GM23338 (cell line): ENCODE results near the gene MAN1A2. TPM values are rescaled to one million over a fixed set of nuclear protein-coding genes. Genes with fewer than 3 reads are reported as not detected.

ENCODE experiments used
- ATAC-seq: fragments of 200-7000 bp; cut with Tn5 transposase; 3 replicates; pipeline ENCODE4 v1.9.1; 2020
- DNase-seq: peaks from one replicate; pipeline ENCODE4 v3.0.0-alpha.2; 2015; ENCODE audit warnings: low spot score
- H2AFZ ChIP-seq: fragments of 200-600 bp; sonication (generic); 2 replicates; pipeline ENCODE4 v1.8.0; 2016; ENCODE audit warnings: antibody characterized with exemption, mild to moderate bottlenecking, moderate library complexity
- H3F3A ChIP-seq: fragments of 200-600 bp; sonication (generic); replicated peaks from 2 replicates; pipeline ENCODE4 v1.8.0; 2017; ENCODE audit warnings: antibody characterized with exemption, mixed run types, low read depth
- H3K27ac ChIP-seq: fragments of 200-600 bp; sonication (generic); 2 replicates; pipeline ENCODE4 v1.6.1; 2016; ENCODE audit warnings: low read depth
- H3K27me3 ChIP-seq: fragments of 200-600 bp; sonication (generic); 2 replicates; pipeline ENCODE4 v1.8.0; 2016; ENCODE audit warnings: mild to moderate bottlenecking, mixed run types, moderate library complexity; ENCODE audit not compliant: insufficient read depth
- H3K36me3 ChIP-seq: fragments of 200-600 bp; sonication (generic); 2 replicates; pipeline ENCODE4 v1.8.0; 2016; ENCODE audit warnings: mild to moderate bottlenecking; ENCODE audit not compliant: insufficient read depth
- H3K4me1 ChIP-seq: fragments of 200-600 bp; sonication (generic); 2 replicates; pipeline ENCODE4 v1.8.0; 2016; ENCODE audit warnings: mild to moderate bottlenecking, moderate library complexity; ENCODE audit not compliant: insufficient read depth
- H3K4me2 ChIP-seq: fragments of 200-600 bp; sonication (generic); 2 replicates; pipeline ENCODE4 v1.7.1; 2017; ENCODE audit warnings: mixed run types
- H3K4me3 ChIP-seq: fragments of 200-600 bp; sonication (generic); 2 replicates; pipeline ENCODE4 v1.6.1; 2016; ENCODE audit warnings: mixed run types
- H3K79me2 ChIP-seq: fragments of 200-600 bp; sonication (generic); replicated peaks from 2 replicates; pipeline ENCODE4 v1.8.0; 2017; ENCODE audit warnings: mild to moderate bottlenecking; ENCODE audit not compliant: insufficient read depth
- H3K9me2 ChIP-seq: fragments of 200-600 bp; sonication (generic); 2 replicates; pipeline ENCODE4 v1.8.0; 2017; ENCODE audit not compliant: insufficient read depth
- H4K20me1 ChIP-seq: fragments of 200-600 bp; sonication (generic); replicated peaks from 2 replicates; pipeline ENCODE4 v1.8.0; 2017; ENCODE audit warnings: mild to moderate bottlenecking; ENCODE audit not compliant: insufficient read depth
- H3K27ac Mint-ChIP-seq: 2 replicates; pipeline ENCODE4 v1.8.0; 2020; ENCODE audit warnings: inconsistent platforms, mild to moderate bottlenecking, moderate library complexity, mixed read lengths
- H3K27me3 Mint-ChIP-seq: 3 replicates; pipeline ENCODE4 v1.8.0; 2022; ENCODE audit warnings: low read depth, mild to moderate bottlenecking, moderate library complexity, mixed read lengths, inconsistent platforms; ENCODE audit not compliant: insufficient read depth, poor library complexity
- H3K36me3 Mint-ChIP-seq: 3 replicates; pipeline ENCODE4 v1.8.0; 2021; ENCODE audit warnings: low read depth, mild to moderate bottlenecking, inconsistent platforms, moderate library complexity, mixed read lengths
- H3K4me1 Mint-ChIP-seq: 3 replicates; pipeline ENCODE4 v1.8.0; 2020; ENCODE audit warnings: mild to moderate bottlenecking, inconsistent platforms, mixed read lengths
- H3K4me3 Mint-ChIP-seq: 3 replicates; pipeline ENCODE4 v1.8.0; 2021; ENCODE audit warnings: moderate library complexity, mild to moderate bottlenecking, inconsistent platforms, mixed read lengths
- H3K9me3 Mint-ChIP-seq: 3 replicates; pipeline ENCODE4 v1.8.0; 2020; ENCODE audit warnings: moderate library complexity, mild to moderate bottlenecking, inconsistent platforms, mixed read lengths
- CREB1 ChIP-seq: fragments of 250-450 bp; sonication (Bioruptor Pico); IDR thresholded peaks from 2 replicates; pipeline ENCODE4 v1.5.0; 2020; ENCODE audit warnings: low read depth, mild to moderate bottlenecking, moderate library complexity
- CTCF ChIP-seq, 2 experiments: fragments of 200-600 bp in 1 of 2; sonication (generic) in 1 of 2; conservative IDR thresholded peaks; 2 replicates each; pipeline versions ENCODE4 v1.5.1 to v1.6.1; 2016 to 2017; ENCODE audit warnings: antibody characterized with exemption in 2 of 2, low read depth in 2 of 2, mild to moderate bottlenecking in 2 of 2, moderate library complexity in 1 of 2
- ETS1 ChIP-seq: IDR thresholded peaks from 2 replicates; pipeline ENCODE4 v1.6.1; 2016; ENCODE audit warnings: antibody characterized with exemption
- NANOG ChIP-seq: IDR thresholded peaks from 2 replicates; pipeline ENCODE4 v1.6.1; 2016; ENCODE audit warnings: antibody characterized with exemption, borderline replicate concordance
- POLR2AphosphoS5 ChIP-seq: IDR thresholded peaks from 2 replicates; pipeline ENCODE4 v1.6.1; 2016; ENCODE audit warnings: antibody characterized with exemption, low read depth
- REST ChIP-seq: IDR thresholded peaks from one replicate; pipeline ENCODE4 v1.6.1; 2018; ENCODE audit warnings: antibody characterized with exemption; ENCODE audit not compliant: unreplicated experiment
- STAT1 ChIP-seq: IDR thresholded peaks from one replicate; pipeline ENCODE4 v1.6.1; 2016; ENCODE audit warnings: antibody characterized with exemption; ENCODE audit not compliant: unreplicated experiment
- ZNF114 ChIP-seq: fragments of 250-450 bp; sonication (Bioruptor Pico); IDR thresholded peaks from 2 replicates; pipeline ENCODE4 v1.5.0; 2020; ENCODE audit warnings: mild to moderate bottlenecking, moderate library complexity
- ZNF331 ChIP-seq: fragments of 250-450 bp; sonication (Bioruptor Pico); IDR thresholded peaks from 2 replicates; pipeline ENCODE4 v1.5.0; 2020; ENCODE audit warnings: low read depth, mild to moderate bottlenecking, moderate library complexity
- ZNF462 ChIP-seq: fragments of 250-450 bp; sonication (Bioruptor Pico); IDR thresholded peaks from 2 replicates; pipeline ENCODE4 v1.5.0; 2020; ENCODE audit warnings: mild to moderate bottlenecking, moderate library complexity
- polyA plus RNA-seq: library from polyadenylated mRNA; unstranded; fragments of >200 nt; fragmentation: Nextera tagmentation; extraction: Ambion mirVana; gene quantifications from 2 replicates; pipeline ENCODE4 v1.2.1, GENCODE V29; 2016
- total RNA-seq: library from RNA; depleted of rRNA; stranded (reverse); fragments of >200 nt; shearing (Covaris generic); gene quantifications from 2 replicates; pipeline ENCODE4 v1.2.3, GENCODE V29; 2014

Gene MAN1A2
- total and polyA plus RNA-seq, 2 experiments from 2014 or later: 18.6 to 22.2 TPM

- TF ChIP-seq ZNF331: no peak
- TF ChIP-seq ZNF114 (CRISPR knock-in tag): no peak
These were observed 179.2 kb downstream of the MAN1A2 start (continued) for GRCh38 chr1:117546467-117546866.

- no peaks in the 10 kb centered on the region for H3K27me3 Mint-ChIP-seq
- H3K36me3 Mint-ChIP-seq: peaks cover 4% of the 10 kb centered on the region
- Histone ChIP-seq H3K4me2 (no peak overlapping the region), H4K20me1 (no peaks in the 10 kb centered on the region), H3K9me2 (no peaks in the 10 kb centered on the region), H3K27ac (no peak overlapping the region), H3K4me1 (no peaks in the 10 kb centered on the region), H3F3A (no peaks in the 10 kb centered on the region), H2AFZ (no peak overlapping the region), H3K4me3 (no peak overlapping the region), H3K27me3 (no peaks in the 10 kb centered on the region), H3K36me3 (no peaks in the 10 kb centered on the region), H3K79me2 (no peaks in the 10 kb centered on the region)
- H3K9me3 Mint-ChIP-seq: peaks cover 17% of the 10 kb centered on the region
- DNase-seq (no peak), ATAC-seq (no peak)
- no peaks in the 10 kb centered on the region for H3K4me1 Mint-ChIP-seq
- H3K27ac Mint-ChIP-seq: no peak overlapping the region
- TF ChIP-seq CTCF (conservative IDR thresholded peaks at IDR 0.05; ENCODE audit: low read depth in 2 of 2): no peak
- no peak for TF ChIP-seq NANOG
- TF ChIP-seq ZNF114 (CRISPR knock-in tag): no peak
- TF ChIP-seq ZNF462 (CRISPR knock-in tag): no peak
- TF ChIP-seq ZNF331: no peak
- TF ChIP-seq POLR2AphosphoS5: no peak
- no peak for TF ChIP-seq REST
- TF ChIP-seq STAT1: no peak
- no peak for TF ChIP-seq CREB1 (CRISPR knock-in tag)
- no peak for TF ChIP-seq ETS1
- no peak overlapping the region for H3K4me3 Mint-ChIP-seq
These were observed 186.2 kb downstream of the MAN1A2 start for GRCh38 chr1:117553471-117553870.
